GM12865 (cell line): ENCODE measurements around the gene SAE1.

Experiments used
- DNase-seq: peaks from one replicate; pipeline ENCODE4 v3.0.0; 2010; ENCODE audit warnings: low read depth
- H3K4me3 ChIP-seq: 2 replicates; pipeline ENCODE4 v1.5.1; 2011; ENCODE audit warnings: mild to moderate bottlenecking, low read depth, low read length, control low read depth
- TF ChIP-seq, protein P1 (sequence below): IDR thresholded peaks from 2 replicates; pipeline ENCODE4 v1.5.1; 2011; ENCODE audit warnings: low read length, control low read depth, low read depth, inconsistent platforms; ENCODE audit not compliant: insufficient read depth; ENCODE audit errors: missing control alignments

SAE1 gene

DNA sequence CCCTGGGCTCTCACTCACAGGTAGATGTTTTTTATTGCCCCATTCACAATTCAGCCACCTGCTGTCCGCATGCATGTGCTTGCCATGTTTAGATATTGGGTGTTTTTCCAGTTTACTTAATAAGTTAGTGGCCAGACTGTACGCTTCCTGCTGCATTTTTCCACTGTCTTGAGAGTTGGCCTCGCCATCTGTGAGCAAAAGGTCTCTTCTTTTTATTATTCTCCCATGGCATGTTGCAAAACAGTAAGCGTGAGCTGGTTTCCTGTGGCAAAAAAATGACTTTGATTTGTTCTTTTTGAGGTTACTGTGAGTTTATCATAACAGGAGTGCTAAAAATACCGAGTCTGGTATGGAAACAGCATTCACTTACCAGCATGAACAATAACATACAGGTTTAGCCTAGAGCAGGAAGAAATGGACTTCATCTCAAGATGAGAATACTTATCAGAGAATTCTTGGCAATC, 46.0 kb downstream of the SAE1 start:
- DNase-seq = no peak
- TF ChIP-seq, protein P1, sequence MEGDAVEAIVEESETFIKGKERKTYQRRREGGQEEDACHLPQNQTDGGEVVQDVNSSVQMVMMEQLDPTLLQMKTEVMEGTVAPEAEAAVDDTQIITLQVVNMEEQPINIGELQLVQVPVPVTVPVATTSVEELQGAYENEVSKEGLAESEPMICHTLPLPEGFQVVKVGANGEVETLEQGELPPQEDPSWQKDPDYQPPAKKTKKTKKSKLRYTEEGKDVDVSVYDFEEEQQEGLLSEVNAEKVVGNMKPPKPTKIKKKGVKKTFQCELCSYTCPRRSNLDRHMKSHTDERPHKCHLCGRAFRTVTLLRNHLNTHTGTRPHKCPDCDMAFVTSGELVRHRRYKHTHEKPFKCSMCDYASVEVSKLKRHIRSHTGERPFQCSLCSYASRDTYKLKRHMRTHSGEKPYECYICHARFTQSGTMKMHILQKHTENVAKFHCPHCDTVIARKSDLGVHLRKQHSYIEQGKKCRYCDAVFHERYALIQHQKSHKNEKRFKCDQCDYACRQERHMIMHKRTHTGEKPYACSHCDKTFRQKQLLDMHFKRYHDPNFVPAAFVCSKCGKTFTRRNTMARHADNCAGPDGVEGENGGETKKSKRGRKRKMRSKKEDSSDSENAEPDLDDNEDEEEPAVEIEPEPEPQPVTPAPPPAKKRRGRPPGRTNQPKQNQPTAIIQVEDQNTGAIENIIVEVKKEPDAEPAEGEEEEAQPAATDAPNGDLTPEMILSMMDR = no peak
- H3K4me3 ChIP-seq = no peak overlapping the region

GRCh38 chr19:47179653-47180310, 49.1 kb downstream of the SAE1 start:
- H3K4me3 ChIP-seq = no peak overlapping the region
- no peak for DNase-seq
- TF ChIP-seq, protein P1 = no peak

GRCh38 chr19:47183601-47184000, 53.0 kb downstream of the SAE1 start:
- H3K4me3 ChIP-seq = no peak overlapping the region
- TF ChIP-seq, protein P1 = no peak
- no peak for DNase-seq

GRCh38 chr19:47186446-47187334, 56.1 kb downstream of the SAE1 start:
- H3K4me3 ChIP-seq = peak overlapping the region; percentile 27; the same call in 1 of the 2 replicates
- TF ChIP-seq, protein P1 = no peak
- DNase-seq = peak; percentile 92

DNA sequence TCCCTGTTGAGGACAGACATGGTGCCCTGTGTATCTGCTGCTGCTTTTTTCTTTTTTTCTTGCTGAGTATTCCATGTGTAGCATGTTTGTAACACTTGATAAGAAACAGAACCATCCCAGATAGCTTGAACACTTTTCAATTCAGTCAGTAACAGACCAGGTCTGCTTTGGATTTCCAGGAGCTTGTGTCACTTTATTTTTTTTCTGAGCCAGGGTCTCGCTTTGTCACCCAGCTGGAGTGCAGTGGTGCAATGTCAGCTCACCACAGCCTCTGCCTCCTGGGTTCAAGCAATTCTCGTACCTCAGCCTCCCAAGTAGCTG, 56.7 kb downstream of the SAE1 start:
- H3K4me3 ChIP-seq = no peak overlapping the region
- DNase-seq = no peak
- TF ChIP-seq, protein P1 = no peak

GRCh38 chr19:47187797-47188196, 57.2 kb downstream of the SAE1 start:
- DNase-seq = no peak
- no peak overlapping the region for H3K4me3 ChIP-seq
- TF ChIP-seq, protein P1 = no peak
